ENCODE data around the gene KREMEN1. TPM values are rescaled to one million over a fixed set of nuclear protein-coding genes. Genes with fewer than 3 reads are reported as not detected.

Gene KREMEN1
- total and polyA plus RNA-seq, 10 of the 15 experiments (the other 5 are each of a cell fraction or from before 2014, with no cell fraction given) = 0.10 to 2.5 (median 0.20) TPM; not detected in 1

DNA sequence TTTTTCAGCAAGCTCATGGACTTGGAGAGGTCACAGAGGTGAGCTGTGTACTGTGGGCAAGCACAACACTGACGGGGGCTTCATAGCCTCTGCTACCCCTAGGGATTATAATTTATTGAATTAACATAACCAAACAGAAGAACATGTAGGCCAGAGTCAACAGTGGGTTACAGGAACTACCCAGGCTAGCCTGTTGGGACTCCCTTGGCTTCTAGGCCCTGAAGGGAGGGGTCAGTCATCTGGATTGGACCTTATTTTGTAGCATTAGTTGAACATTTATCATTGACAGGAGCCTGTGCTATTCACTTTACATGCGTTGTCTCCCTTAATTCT is 56.9 kb downstream of the KREMEN1 start:
- no peak overlapping the region for H3K9ac ChIP-seq (ENCODE audit: control insufficient read depth, insufficient read depth, low read length)
- in situ Hi-C loops (cut with MboI) = no loop called here

More for the DNA sequence above, 56.9 kb downstream of the KREMEN1 start:
- no peak for DNase-seq (ENCODE audit: low read depth, low spot score)
- H3K4me1 ChIP-seq (ENCODE audit: control insufficient read depth, insufficient read depth, low read length) = no peaks in the 10 kb centered on the region
- FAIRE-seq = no peak
- H3K27ac ChIP-seq (ENCODE audit: control insufficient read depth, insufficient read depth) = no peak overlapping the region
- no TSS peak for BruUV-seq (replicated peaks)
- no peaks in the 10 kb centered on the region for H4K20me1 ChIP-seq (ENCODE audit: control insufficient read depth, insufficient read depth)
- H3K4me3 ChIP-seq = no peak overlapping the region
- ChIA-PET CTCF (no interaction called here), SMC1A (ENCODE audit: uncharacterized antibody, unreplicated experiment) (interaction anchor here (1.6 kb wide), 1 partner anchor 13 kb away, joined by 3 read pairs; no protein-coding TSS in a partner anchor), RAD21 (ENCODE audit: unreplicated experiment) (no interaction called here), POLR2A (no interaction called here)
- ATAC-seq = no peak
- no peak for TF ChIP-seq SPI1 (IDR thresholded peaks at IDR 0.05; ENCODE audit: borderline replicate concordance, insufficient read depth, low read depth, low read length)
- no peak for TF ChIP-seq ZBED1 (IDR thresholded peaks at IDR 0.05; ENCODE audit: borderline replicate concordance)
- TF ChIP-seq TAF1 (IDR thresholded peaks at IDR 0.05; ENCODE audit: borderline replicate concordance, low read depth, low read length) = no peak
- TF ChIP-seq PAX8 (IDR thresholded peaks at IDR 0.05) = no peak
- TF ChIP-seq, protein P1, sequence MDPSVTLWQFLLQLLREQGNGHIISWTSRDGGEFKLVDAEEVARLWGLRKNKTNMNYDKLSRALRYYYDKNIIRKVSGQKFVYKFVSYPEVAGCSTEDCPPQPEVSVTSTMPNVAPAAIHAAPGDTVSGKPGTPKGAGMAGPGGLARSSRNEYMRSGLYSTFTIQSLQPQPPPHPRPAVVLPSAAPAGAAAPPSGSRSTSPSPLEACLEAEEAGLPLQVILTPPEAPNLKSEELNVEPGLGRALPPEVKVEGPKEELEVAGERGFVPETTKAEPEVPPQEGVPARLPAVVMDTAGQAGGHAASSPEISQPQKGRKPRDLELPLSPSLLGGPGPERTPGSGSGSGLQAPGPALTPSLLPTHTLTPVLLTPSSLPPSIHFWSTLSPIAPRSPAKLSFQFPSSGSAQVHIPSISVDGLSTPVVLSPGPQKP (IDR thresholded peaks at IDR 0.05; ENCODE audit: low read depth, low read length) = no peak
- TF ChIP-seq, protein P2, sequence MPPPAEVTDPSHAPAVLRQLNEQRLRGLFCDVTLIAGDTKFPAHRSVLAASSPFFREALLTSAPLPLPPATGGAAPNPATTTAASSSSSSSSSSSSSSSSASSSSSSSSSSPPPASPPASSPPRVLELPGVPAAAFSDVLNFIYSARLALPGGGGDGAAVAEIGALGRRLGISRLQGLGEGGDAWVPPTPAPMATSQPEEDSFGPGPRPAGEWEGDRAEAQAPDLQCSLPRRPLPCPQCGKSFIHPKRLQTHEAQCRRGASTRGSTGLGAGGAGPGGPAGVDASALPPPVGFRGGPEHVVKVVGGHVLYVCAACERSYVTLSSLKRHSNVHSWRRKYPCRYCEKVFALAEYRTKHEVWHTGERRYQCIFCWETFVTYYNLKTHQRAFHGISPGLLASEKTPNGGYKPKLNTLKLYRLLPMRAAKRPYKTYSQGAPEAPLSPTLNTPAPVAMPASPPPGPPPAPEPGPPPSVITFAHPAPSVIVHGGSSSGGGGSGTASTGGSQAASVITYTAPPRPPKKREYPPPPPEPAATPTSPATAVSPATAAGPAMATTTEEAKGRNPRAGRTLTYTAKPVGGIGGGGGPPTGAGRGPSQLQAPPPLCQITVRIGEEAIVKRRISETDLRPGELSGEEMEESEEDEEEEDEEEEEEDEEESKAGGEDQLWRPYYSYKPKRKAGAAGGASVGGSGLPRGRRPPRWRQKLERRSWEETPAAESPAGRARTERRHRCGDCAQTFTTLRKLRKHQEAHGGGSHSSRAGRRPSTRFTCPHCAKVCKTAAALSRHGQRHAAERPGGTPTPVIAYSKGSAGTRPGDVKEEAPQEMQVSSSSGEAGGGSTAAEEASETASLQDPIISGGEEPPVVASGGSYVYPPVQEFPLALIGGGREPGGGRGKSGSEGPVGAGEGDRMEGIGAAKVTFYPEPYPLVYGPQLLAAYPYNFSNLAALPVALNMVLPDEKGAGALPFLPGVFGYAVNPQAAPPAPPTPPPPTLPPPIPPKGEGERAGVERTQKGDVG (CRISPR knock-in tag; IDR thresholded peaks at IDR 0.05) = no peak
- no peak for TF ChIP-seq E2F4 (IDR thresholded peaks at IDR 0.05; ENCODE audit: low read depth, low read length)
- TF ChIP-seq SUPT20H (IDR thresholded peaks at IDR 0.05; ENCODE audit: borderline replicate concordance, control insufficient read depth, low read depth, low read length) = no peak
- no peak for TF ChIP-seq E4F1 (IDR thresholded peaks at IDR 0.05; ENCODE audit: borderline replicate concordance, partially characterized antibody)
- no peak for TF ChIP-seq ETV6 (conservative IDR thresholded peaks at IDR 0.05 in 1 of 2, IDR thresholded peaks at IDR 0.05 in 1 of 2; ENCODE audit: borderline replicate concordance in 1 of 2, low read depth in 1 of 2)
- TF ChIP-seq BCL11A (IDR thresholded peaks at IDR 0.05; ENCODE audit: low read depth, low read length) = no peak
- no peak for TF ChIP-seq RFX5 (IDR thresholded peaks at IDR 0.05; ENCODE audit: low read depth, low read length)
- TF ChIP-seq STAT3 (IDR thresholded peaks at IDR 0.05; ENCODE audit: low read depth, low read length) = no peak
- TF ChIP-seq FOS (IDR thresholded peaks at IDR 0.05; ENCODE audit: borderline replicate concordance, extremely low read depth, insufficient read length) = no peak
- no peak for TF ChIP-seq DPF2 (IDR thresholded peaks at IDR 0.05)
- no peak for TF ChIP-seq ZNF274 (IDR thresholded peaks at IDR 0.05; ENCODE audit: insufficient read depth, insufficient read length)
- TF ChIP-seq RAD21 (IDR thresholded peaks at IDR 0.05; ENCODE audit: insufficient read depth, low read depth, low read length) = no peak
- no peak for TF ChIP-seq YBX1 (IDR thresholded peaks at IDR 0.05)
- no peak for TF ChIP-seq SRF (IDR thresholded peaks at IDR 0.05; ENCODE audit: low read depth in 2 of 2, low read length in 2 of 2)
- WGBS (ENCODE audit: insufficient coverage, insufficient replicate concordance, low lambda C conversion rate, missing lambda C conversion rate) = 0% methylated on average over 2 of the region's 2 CpGs
- no peak overlapping the region for H3K4me2 ChIP-seq (ENCODE audit: control insufficient read depth, insufficient read depth)
- no peaks in the 10 kb centered on the region for H3K27me3 ChIP-seq (replicated peaks in 1 of 2; ENCODE audit: control insufficient read depth in 2 of 2, insufficient read depth in 2 of 2, low read length in 1 of 2)
- no peaks in the 10 kb centered on the region for H3K36me3 ChIP-seq (ENCODE audit: control insufficient read depth in 2 of 2, insufficient read depth in 2 of 2, low read length in 1 of 2)
- H3K79me2 ChIP-seq (ENCODE audit: control insufficient read depth, insufficient read depth, low read length) = no peaks in the 10 kb centered on the region
- no peaks in the 10 kb centered on the region for H3K9me3 ChIP-seq (replicated peaks; ENCODE audit: control insufficient read depth, insufficient read depth, low read length)
- no peak overlapping the region for H2AFZ ChIP-seq (ENCODE audit: control insufficient read depth, low read depth, low read length)
- intact Hi-C loops (cut with micrococcal nuclease; ENCODE audit: unreplicated experiment) = no loop called here
